ENCODE results near the gene APBA1. TPM values are rescaled to one million over a fixed set of nuclear protein-coding genes. Genes with fewer than 3 reads are reported as not detected.
A peak's percentile ranks its signal among the peaks of the same experiment; 100 is the strongest.

APBA1 gene
- polyA plus RNA-seq, 1 experiment, result 4.6 TPM

DNA sequence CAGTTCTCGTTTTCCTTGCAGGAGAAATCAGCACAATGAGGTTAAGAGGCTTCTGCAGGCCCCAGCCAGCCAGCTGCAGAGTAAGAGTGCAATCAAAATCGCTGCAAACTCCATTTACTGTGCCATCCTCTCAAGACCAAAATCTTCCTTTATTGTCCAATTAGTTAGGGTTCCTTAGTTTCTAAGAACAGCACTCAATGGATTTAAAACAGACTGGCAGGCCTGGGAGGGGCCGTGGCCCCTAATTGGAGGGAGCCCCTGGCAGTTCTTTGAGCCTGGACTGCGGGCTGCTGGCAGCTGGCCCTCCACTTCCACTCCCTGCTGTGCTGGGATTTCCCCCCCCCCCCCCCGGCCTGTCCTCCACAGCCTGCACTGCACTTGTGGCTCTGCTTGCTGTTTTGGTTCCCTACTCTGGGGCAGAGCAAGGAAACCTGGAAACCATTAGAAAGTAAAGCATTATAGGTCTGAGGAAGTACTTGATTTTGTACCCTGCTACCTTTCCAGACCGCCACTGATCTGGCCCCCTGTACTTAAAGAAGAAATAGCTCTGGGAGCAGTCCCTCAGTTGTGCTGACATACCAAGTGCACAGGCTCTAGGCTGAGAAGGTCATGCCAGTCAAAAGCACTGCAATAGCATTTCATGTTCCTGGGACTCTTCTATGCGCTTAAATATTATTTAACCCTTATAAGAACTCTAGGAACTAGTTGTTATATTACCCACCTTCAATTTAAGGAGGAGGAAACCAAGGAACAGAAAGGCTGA lies 129.0 kb downstream of the APBA1 start:
- DNase-seq (ENCODE audit: low read depth), result no peak
- ChIA-PET POLR2A (no interaction called here), CTCF (no interaction called here)
- Histone ChIP-seq H3K27me3 (ENCODE audit: control insufficient read depth, insufficient read depth, low read length) (no peaks in the 10 kb centered on the region), H3K4me3 (ENCODE audit: low read depth, low read length) (no peak overlapping the region), H3K36me3 (ENCODE audit: control insufficient read depth, insufficient read depth, low read length) (no peaks in the 10 kb centered on the region)
- TF ChIP-seq, protein P1, sequence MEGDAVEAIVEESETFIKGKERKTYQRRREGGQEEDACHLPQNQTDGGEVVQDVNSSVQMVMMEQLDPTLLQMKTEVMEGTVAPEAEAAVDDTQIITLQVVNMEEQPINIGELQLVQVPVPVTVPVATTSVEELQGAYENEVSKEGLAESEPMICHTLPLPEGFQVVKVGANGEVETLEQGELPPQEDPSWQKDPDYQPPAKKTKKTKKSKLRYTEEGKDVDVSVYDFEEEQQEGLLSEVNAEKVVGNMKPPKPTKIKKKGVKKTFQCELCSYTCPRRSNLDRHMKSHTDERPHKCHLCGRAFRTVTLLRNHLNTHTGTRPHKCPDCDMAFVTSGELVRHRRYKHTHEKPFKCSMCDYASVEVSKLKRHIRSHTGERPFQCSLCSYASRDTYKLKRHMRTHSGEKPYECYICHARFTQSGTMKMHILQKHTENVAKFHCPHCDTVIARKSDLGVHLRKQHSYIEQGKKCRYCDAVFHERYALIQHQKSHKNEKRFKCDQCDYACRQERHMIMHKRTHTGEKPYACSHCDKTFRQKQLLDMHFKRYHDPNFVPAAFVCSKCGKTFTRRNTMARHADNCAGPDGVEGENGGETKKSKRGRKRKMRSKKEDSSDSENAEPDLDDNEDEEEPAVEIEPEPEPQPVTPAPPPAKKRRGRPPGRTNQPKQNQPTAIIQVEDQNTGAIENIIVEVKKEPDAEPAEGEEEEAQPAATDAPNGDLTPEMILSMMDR (IDR thresholded peaks at IDR 0.05; ENCODE audit: insufficient read depth, low read depth, low read length), result no peak

DNA sequence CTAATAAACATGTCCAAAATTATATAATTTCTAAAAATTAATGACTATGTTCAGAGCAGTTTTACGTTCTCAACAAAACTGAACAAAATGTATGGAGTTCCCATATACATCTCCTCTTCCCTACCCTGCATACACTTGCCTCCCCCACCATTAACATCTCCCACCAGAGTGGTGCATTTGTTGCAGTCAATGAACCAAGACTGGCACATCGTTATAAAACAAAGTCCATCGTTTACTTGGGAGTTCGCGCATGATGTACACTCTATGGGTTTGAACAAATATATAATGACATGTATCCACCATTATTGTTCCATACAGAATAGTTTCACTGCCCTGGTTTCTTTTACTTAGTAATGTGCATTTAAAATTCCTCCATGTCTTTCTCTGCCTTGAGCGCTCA lies 130.1 kb downstream of the APBA1 start:
- POLR2A ChIA-PET, result no interaction called here
- CTCF ChIA-PET, result no interaction called here
- TF ChIP-seq, protein P1 (IDR thresholded peaks at IDR 0.05; ENCODE audit: insufficient read depth, low read depth, low read length), result no peak
- H3K4me3 ChIP-seq (ENCODE audit: low read depth, low read length), result no peak overlapping the region
- H3K36me3 ChIP-seq (ENCODE audit: control insufficient read depth, insufficient read depth, low read length), result no peaks in the 10 kb centered on the region
- no peak for DNase-seq (ENCODE audit: low read depth)
- no peaks in the 10 kb centered on the region for H3K27me3 ChIP-seq (ENCODE audit: control insufficient read depth, insufficient read depth, low read length)

DNA sequence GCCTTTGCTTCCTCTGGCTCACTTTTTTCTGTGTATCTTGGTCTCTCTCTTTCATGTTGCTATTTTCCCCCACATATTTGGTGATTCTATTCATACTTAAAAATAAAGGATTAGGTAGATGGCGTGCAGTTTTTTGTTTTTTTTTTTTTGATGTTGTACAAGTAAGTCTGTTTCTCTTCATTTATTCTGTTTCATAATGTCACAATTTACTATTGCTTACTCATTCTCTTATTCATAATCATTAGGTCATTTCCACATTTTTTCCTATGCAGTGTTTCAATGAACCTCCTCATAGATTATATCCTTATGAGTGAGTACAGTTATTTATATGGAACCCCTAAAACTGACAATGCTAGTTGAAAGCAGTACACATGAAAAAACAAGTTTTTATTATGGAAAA lies 136.3 kb downstream of the APBA1 start:
- DNase-seq (ENCODE audit: low read depth), result peak; percentile 10
- no peaks in the 10 kb centered on the region for H3K27me3 ChIP-seq (ENCODE audit: control insufficient read depth, insufficient read depth, low read length)
- no peaks in the 10 kb centered on the region for H3K36me3 ChIP-seq (ENCODE audit: control insufficient read depth, insufficient read depth, low read length)
- H3K4me3 ChIP-seq (ENCODE audit: low read depth, low read length), result no peak overlapping the region
- ChIA-PET CTCF (no interaction called here), POLR2A (no interaction called here)
- TF ChIP-seq, protein P1 (IDR thresholded peaks at IDR 0.05; ENCODE audit: insufficient read depth, low read depth, low read length), result no peak

DNA sequence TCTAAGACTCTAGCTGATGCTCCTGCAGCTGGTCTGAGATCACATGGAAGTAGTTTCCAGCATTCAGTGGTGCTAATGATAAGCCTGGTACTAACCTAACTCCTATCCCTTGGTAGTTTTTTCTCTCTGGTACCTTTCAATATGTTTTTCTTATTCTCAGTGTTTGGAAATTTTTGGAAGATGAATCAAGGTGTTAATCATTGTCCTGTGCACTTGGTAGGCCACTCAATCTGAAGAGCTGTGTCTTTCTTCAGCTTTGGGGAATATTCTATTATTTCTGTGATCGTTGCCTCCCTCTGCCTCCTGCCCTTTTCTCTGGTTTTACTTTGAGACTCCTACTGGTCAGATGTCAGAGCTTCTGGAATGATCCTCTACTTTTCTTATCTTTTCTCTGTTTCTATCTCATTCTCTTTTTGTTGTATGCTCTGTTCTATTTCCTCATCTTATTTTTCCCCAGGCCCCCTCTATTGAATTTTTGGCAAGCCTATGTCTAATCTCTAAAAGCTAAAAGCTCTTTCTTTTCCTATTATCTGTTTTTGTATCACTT lies 136.8 kb downstream of the APBA1 start:
- no peak for DNase-seq (ENCODE audit: low read depth)

DNA sequence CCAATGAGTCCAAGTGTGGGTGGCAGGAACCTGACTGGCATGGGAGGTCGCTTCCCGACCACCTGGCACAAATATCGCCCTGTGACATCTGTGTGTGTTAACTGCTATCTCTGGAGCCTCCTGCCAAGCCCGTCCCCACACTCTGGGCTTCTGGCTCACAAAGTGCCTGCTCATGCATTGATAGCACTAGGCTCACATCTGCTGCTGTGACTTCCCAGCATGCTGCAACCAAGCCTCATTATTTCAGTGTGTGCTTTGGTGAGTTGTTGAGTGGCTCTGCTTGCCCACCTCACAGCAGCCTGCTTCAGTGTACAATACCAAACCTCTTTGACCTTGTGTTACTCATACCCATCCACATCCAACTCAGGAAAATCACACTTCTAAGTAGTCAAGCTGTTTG lies 139.8 kb downstream of the APBA1 start:
- no peaks in the 10 kb centered on the region for H3K36me3 ChIP-seq (ENCODE audit: control insufficient read depth, insufficient read depth, low read length)
- H3K27me3 ChIP-seq (ENCODE audit: control insufficient read depth, insufficient read depth, low read length), result no peaks in the 10 kb centered on the region
- TF ChIP-seq, protein P1 (IDR thresholded peaks at IDR 0.05; ENCODE audit: insufficient read depth, low read depth, low read length), result no peak
- CTCF ChIA-PET, result interaction anchor here (1.1 kb wide), 1 partner anchor 40 kb away, joined by 3 read pairs; no protein-coding TSS in a partner anchor
- no peak for DNase-seq (ENCODE audit: low read depth)
- H3K4me3 ChIP-seq (ENCODE audit: low read depth, low read length), result no peak overlapping the region
- POLR2A ChIA-PET, result no interaction called here

More for the DNA sequence above, 136.8 kb downstream of the APBA1 start:
- H3K4me3 ChIP-seq (ENCODE audit: low read depth, low read length), result no peak overlapping the region
- TF ChIP-seq, protein P1 (IDR thresholded peaks at IDR 0.05; ENCODE audit: insufficient read depth, low read depth, low read length), result no peak
- no peaks in the 10 kb centered on the region for H3K36me3 ChIP-seq (ENCODE audit: control insufficient read depth, insufficient read depth, low read length)
- ChIA-PET POLR2A (no interaction called here), CTCF (interaction anchor here (1.2 kb wide), 1 partner anchor 17 kb away, joined by 3 read pairs; no protein-coding TSS in a partner anchor)
- H3K27me3 ChIP-seq (ENCODE audit: control insufficient read depth, insufficient read depth, low read length), result no peaks in the 10 kb centered on the region

All from BJ (cell line).